MM.1S (cell line): ENCODE results near the gene IGF1R.

Experiments used
- DNase-seq: peaks from one replicate; pipeline ENCODE4 v3.0.0-alpha.2; 2015
- H2AFZ ChIP-seq: fragments of 300-600 bp; sonication (generic); 2 replicates; pipeline ENCODE4 v1.6.0; 2016; ENCODE audit warnings: antibody characterized with exemption, low read length
- H3F3A ChIP-seq: fragments of 300-600 bp; sonication (generic); 2 replicates; pipeline ENCODE4 v1.6.1; 2016; ENCODE audit warnings: mild to moderate bottlenecking, antibody characterized with exemption, low read length, moderate library complexity, mixed read lengths; ENCODE audit not compliant: insufficient read depth
- H3K27ac ChIP-seq: fragments of 300-600 bp; sonication (generic); 2 replicates; pipeline ENCODE4 v1.5.1; 2016; ENCODE audit warnings: mild to moderate bottlenecking, low read length
- H3K27me3 ChIP-seq: fragments of 300-600 bp; sonication (generic); replicated peaks from 2 replicates; pipeline ENCODE4 v1.6.0; 2016; ENCODE audit warnings: low read length; ENCODE audit not compliant: insufficient read depth
- H3K36me3 ChIP-seq: fragments of 300-600 bp; sonication (generic); replicated peaks from 2 replicates; pipeline ENCODE4 v1.6.1; 2016; ENCODE audit warnings: mild to moderate bottlenecking, low read length, mixed read lengths; ENCODE audit not compliant: insufficient read depth
- H3K4me1 ChIP-seq: fragments of 300-600 bp; sonication (generic); 2 replicates; pipeline ENCODE4 v1.6.1; 2016; ENCODE audit warnings: low read length, mixed read lengths
- H3K4me2 ChIP-seq: fragments of 300-600 bp; sonication (generic); 2 replicates; pipeline ENCODE4 v1.6.0; 2016; ENCODE audit warnings: low read depth, low read length
- H3K4me3 ChIP-seq: fragments of 300-600 bp; sonication (generic); 2 replicates; pipeline ENCODE4 v1.5.1; 2016; ENCODE audit warnings: low read length, mixed read lengths
- H3K79me2 ChIP-seq: fragments of 300-600 bp; sonication (generic); 2 replicates; pipeline ENCODE4 v1.6.1; 2016; ENCODE audit warnings: mixed run types, low read length, mixed read lengths
- H3K9ac ChIP-seq: fragments of 300-600 bp; sonication (generic); 2 replicates; pipeline ENCODE4 v1.6.1; 2016; ENCODE audit warnings: low read length, mixed read lengths
- H3K9me2 ChIP-seq: fragments of 300-600 bp; sonication (generic); replicated peaks from 2 replicates; pipeline ENCODE4 v1.6.1; 2016; ENCODE audit warnings: mild to moderate bottlenecking, low read length, mixed read lengths; ENCODE audit not compliant: insufficient read depth
- H3K9me3 ChIP-seq: fragments of 300-600 bp; sonication (generic); replicated peaks from 2 replicates; pipeline ENCODE4 v1.6.1; 2016; ENCODE audit warnings: mild to moderate bottlenecking, low read length, mixed read lengths; ENCODE audit not compliant: insufficient read depth
- H4K20me1 ChIP-seq: fragments of 300-600 bp; sonication (generic); 2 replicates; pipeline ENCODE4 v1.6.1; 2016; ENCODE audit warnings: mild to moderate bottlenecking, low read length, moderate library complexity, mixed read lengths; ENCODE audit not compliant: insufficient read depth
- CTCF ChIP-seq: fragments of 300-600 bp; sonication (generic); IDR thresholded peaks from 2 replicates; pipeline ENCODE4 v1.5.1; 2016; ENCODE audit warnings: antibody characterized with exemption, low read length, mixed read lengths
- EZH2 ChIP-seq: fragments of 300-600 bp; sonication (generic); optimal IDR thresholded peaks from 2 replicates; pipeline ENCODE3; 2017; ENCODE audit warnings: low read depth, mild to moderate bottlenecking, antibody characterized with exemption, low read length, mixed read lengths
- EZH2phosphoT487 ChIP-seq: fragments of 300-600 bp; sonication (generic); IDR thresholded peaks from 2 replicates; pipeline ENCODE4 v1.6.1; 2018; ENCODE audit warnings: antibody characterized with exemption, low read length

The IGF1R gene

GRCh38 chr15:98876451-98877369 lies 228.4 kb downstream of the IGF1R start:
- peaks cover 32% of the 10 kb centered on the region for H3K4me1 ChIP-seq
- peaks cover 34% of the 10 kb centered on the region for H3F3A ChIP-seq
- H2AFZ ChIP-seq: no peak overlapping the region
- H3K9me2 ChIP-seq: no peaks in the 10 kb centered on the region
- no peak overlapping the region for H3K4me3 ChIP-seq
- TF ChIP-seq EZH2 (no peak), EZH2phosphoT487 (no peak), CTCF (no peak)
- DNase-seq: no peak
- no peak overlapping the region for H3K9ac ChIP-seq
- no peaks in the 10 kb centered on the region for H3K36me3 ChIP-seq
- no peak overlapping the region for H3K27ac ChIP-seq
- H3K27me3 ChIP-seq: no peaks in the 10 kb centered on the region
- H4K20me1 ChIP-seq: no peaks in the 10 kb centered on the region
- no peak overlapping the region for H3K4me2 ChIP-seq
- H3K79me2 ChIP-seq: peaks cover 65% of the 10 kb centered on the region
- H3K9me3 ChIP-seq: no peaks in the 10 kb centered on the region

GRCh38 chr15:98878172-98878571 lies 229.8 kb downstream of the IGF1R start:
- Histone ChIP-seq H3K9ac (no peak overlapping the region), H3F3A (peaks cover 25% of the 10 kb centered on the region)
- TF ChIP-seq CTCF (no peak), EZH2phosphoT487 (no peak)

DNA sequence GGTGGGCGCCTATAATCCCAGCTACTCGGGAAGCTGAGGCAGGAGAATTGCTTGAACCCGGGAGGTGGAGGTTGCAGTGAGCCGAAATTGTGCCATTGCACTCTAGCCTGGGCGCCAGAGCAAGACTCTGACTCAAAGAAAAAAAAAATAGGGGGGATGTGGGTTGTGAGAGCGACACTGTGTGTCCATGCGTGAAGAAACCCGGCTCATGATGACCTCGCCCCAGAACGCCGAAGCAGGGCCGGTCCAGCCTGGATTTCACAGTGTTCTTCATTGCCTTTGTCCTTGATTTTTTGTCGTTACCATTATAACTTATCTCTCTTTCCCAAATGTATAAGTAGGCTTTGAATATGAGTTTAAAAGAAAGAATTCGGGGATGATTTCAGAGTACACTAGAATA lies 230.5 kb downstream of the IGF1R start:
- Histone ChIP-seq H3K79me2 (peaks cover 73% of the 10 kb centered on the region), H4K20me1 (no peaks in the 10 kb centered on the region), H3F3A (peaks cover 18% of the 10 kb centered on the region)

More at GRCh38 chr15:98878172-98878571, 229.8 kb downstream of the IGF1R start:
- H3K9me3 ChIP-seq: no peaks in the 10 kb centered on the region
- no peaks in the 10 kb centered on the region for H3K9me2 ChIP-seq
- no peaks in the 10 kb centered on the region for H3K27me3 ChIP-seq
- H3K4me2 ChIP-seq: no peak overlapping the region
- H3K79me2 ChIP-seq: peaks cover 66% of the 10 kb centered on the region
- no peak for DNase-seq
- H3K36me3 ChIP-seq: no peaks in the 10 kb centered on the region
- no peak overlapping the region for H3K27ac ChIP-seq
- no peaks in the 10 kb centered on the region for H4K20me1 ChIP-seq
- H3K4me3 ChIP-seq: no peak overlapping the region
- H2AFZ ChIP-seq: no peak overlapping the region
- H3K4me1 ChIP-seq: peaks cover 20% of the 10 kb centered on the region

More for the DNA sequence above, 230.5 kb downstream of the IGF1R start:
- Histone ChIP-seq H3K27ac (no peak overlapping the region), H3K36me3 (no peaks in the 10 kb centered on the region), H3K4me2 (no peak overlapping the region), H3K4me1 (peaks cover 20% of the 10 kb centered on the region), H3K27me3 (no peaks in the 10 kb centered on the region), H3K9me2 (no peaks in the 10 kb centered on the region), H3K4me3 (no peak overlapping the region), H3K9ac (no peak overlapping the region), H3K9me3 (no peaks in the 10 kb centered on the region), H2AFZ (no peak overlapping the region)
- TF ChIP-seq CTCF (no peak), EZH2 (no peak), EZH2phosphoT487 (no peak)
- no peak for DNase-seq
